Measurements from ENCODE around the gene CLEC18A. TPM values are rescaled to one million over a fixed set of nuclear protein-coding genes. Genes with fewer than 3 reads are reported as not detected.

The CLEC18A gene
- total RNA-seq, 4 donors from 2014 or later: 0.48 to 2.7 (median 1.4) TPM

GRCh38 chr16:69929480-69929879 is 21.7 kb upstream of the CLEC18A start:
- no peak for DNase-seq (ENCODE audit: low spot score)
- TF ChIP-seq, protein P1, sequence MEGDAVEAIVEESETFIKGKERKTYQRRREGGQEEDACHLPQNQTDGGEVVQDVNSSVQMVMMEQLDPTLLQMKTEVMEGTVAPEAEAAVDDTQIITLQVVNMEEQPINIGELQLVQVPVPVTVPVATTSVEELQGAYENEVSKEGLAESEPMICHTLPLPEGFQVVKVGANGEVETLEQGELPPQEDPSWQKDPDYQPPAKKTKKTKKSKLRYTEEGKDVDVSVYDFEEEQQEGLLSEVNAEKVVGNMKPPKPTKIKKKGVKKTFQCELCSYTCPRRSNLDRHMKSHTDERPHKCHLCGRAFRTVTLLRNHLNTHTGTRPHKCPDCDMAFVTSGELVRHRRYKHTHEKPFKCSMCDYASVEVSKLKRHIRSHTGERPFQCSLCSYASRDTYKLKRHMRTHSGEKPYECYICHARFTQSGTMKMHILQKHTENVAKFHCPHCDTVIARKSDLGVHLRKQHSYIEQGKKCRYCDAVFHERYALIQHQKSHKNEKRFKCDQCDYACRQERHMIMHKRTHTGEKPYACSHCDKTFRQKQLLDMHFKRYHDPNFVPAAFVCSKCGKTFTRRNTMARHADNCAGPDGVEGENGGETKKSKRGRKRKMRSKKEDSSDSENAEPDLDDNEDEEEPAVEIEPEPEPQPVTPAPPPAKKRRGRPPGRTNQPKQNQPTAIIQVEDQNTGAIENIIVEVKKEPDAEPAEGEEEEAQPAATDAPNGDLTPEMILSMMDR (IDR thresholded peaks at IDR 0.05): no peak
- ATAC-seq (ENCODE audit: low FRiP score): no peak

DNA sequence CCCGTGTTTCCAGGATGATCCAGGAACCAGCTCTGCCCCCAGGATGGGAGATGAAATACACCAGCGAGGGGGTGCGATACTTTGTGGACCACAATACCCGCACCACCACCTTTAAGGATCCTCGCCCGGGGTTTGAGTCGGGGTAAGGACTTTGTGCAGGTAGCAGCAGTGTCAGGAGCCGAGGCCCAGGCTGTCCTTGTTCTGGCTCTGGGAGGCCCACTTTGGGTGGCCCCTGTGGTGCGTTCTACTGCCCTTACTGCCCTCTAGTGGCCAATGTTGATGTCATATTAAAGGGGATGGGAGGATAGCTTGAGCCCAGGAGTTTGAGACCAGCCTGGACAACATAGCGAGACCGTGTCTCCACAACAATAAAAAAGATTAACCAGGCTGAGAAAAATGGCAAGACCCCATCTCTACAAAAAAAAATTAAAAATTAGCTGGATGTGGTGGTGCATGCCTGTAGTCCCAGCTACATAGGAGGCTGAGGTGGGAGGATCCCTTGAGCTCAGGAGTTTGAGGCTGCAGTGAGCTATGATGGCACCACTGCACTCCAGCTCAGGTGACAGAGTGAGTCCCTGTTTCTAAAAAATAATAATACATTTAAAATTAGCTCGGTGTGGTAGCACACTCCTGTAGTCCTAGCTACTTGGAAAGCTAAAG is 20.9 kb upstream of the CLEC18A start:
- DNase-seq (ENCODE audit: low spot score) (no peak), ATAC-seq (ENCODE audit: low FRiP score) (no peak)

GRCh38 chr16:69931631-69932030 is 19.5 kb upstream of the CLEC18A start:
- ATAC-seq (ENCODE audit: low FRiP score) (no peak), DNase-seq (ENCODE audit: low spot score) (no peak)

More for the DNA sequence above, 20.9 kb upstream of the CLEC18A start:
- TF ChIP-seq, protein P1 (IDR thresholded peaks at IDR 0.05): peak in 1 of 3 donors; percentile 23

GRCh38 chr16:69932228-69932627 is 18.9 kb upstream of the CLEC18A start:
- TF ChIP-seq, protein P1 (IDR thresholded peaks at IDR 0.05): no peak
- DNase-seq (ENCODE audit: low spot score) (no peak), ATAC-seq (ENCODE audit: low FRiP score) (no peak)

More at GRCh38 chr16:69931631-69932030, 19.5 kb upstream of the CLEC18A start:
- TF ChIP-seq, protein P1 (IDR thresholded peaks at IDR 0.05): no peak

GRCh38 chr16:69932691-69933392 is 18.3 kb upstream of the CLEC18A start:
- DNase-seq (ENCODE audit: low spot score): no peak
- ATAC-seq (ENCODE audit: low FRiP score): no peak
- TF ChIP-seq, protein P1 (IDR thresholded peaks at IDR 0.05): no peak

DNA sequence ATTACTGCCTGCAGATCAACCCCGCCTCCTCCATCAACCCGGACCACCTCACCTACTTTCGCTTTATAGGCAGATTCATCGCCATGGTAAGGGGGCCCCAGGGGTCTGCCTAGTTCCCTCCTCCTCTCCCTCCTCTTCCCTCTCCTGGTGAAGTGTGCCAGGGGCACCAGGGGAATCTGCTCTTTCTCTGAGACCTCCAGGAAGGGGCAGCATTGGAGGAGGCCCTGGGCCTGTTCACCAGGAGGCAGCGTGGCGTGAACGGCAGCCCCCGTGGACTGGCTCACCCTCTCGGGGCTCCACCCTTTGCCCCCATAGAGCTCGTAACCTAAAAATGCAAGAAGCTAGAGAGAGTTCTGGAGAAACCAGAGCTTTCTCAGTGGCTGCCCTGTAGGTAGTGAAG is 17.1 kb upstream of the CLEC18A start:
- TF ChIP-seq, protein P1 (IDR thresholded peaks at IDR 0.05): no peak
- no peak for DNase-seq (ENCODE audit: low spot score)
- ATAC-seq (ENCODE audit: low FRiP score): no peak

GRCh38 chr16:69934751-69935150 is 16.4 kb upstream of the CLEC18A start:
- TF ChIP-seq, protein P1 (IDR thresholded peaks at IDR 0.05): no peak
- ATAC-seq (ENCODE audit: low FRiP score) (no peak), DNase-seq (ENCODE audit: low spot score) (no peak)
